A673 (cell line): Measurements from ENCODE around the gene PPP1R7.

Experiments
- EZH2 ChIP-seq: fragments of 200-600 bp; sonication (generic); IDR thresholded peaks from 2 replicates; pipeline ENCODE4 v1.6.1; 2017; ENCODE audit warnings: borderline replicate concordance, low read depth, mild to moderate bottlenecking, mixed read lengths, antibody characterized with exemption, low read length; ENCODE audit not compliant: poor library complexity, severe bottlenecking
- TF ChIP-seq, protein P1 (sequence below): fragments of 300-800, 200-600 bp; sonication (generic); conservative IDR thresholded peaks from 2 replicates; pipeline ENCODE4 v1.5.1; 2017; ENCODE audit warnings: low read depth, mild to moderate bottlenecking, antibody characterized with exemption, low read length, moderate library complexity, mixed read lengths

DNA sequence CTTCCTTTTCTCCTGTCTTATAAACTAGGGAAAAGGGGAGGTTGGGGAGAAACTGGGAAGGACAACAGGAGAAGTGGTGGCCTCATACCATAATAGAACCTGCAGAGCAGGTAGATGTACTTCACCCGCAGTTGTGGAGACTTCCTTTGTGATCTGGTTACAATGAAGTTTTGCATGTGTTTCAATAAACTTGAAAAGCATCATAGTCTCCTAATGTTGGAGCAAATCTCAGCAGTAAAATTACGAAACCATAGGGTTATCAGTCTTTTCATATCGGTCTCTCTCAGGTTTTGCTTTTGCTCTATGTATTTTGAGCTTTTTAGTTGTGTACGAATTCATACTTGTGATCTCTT, 68.7 kb downstream of the PPP1R7 start:
- TF ChIP-seq, protein P1, sequence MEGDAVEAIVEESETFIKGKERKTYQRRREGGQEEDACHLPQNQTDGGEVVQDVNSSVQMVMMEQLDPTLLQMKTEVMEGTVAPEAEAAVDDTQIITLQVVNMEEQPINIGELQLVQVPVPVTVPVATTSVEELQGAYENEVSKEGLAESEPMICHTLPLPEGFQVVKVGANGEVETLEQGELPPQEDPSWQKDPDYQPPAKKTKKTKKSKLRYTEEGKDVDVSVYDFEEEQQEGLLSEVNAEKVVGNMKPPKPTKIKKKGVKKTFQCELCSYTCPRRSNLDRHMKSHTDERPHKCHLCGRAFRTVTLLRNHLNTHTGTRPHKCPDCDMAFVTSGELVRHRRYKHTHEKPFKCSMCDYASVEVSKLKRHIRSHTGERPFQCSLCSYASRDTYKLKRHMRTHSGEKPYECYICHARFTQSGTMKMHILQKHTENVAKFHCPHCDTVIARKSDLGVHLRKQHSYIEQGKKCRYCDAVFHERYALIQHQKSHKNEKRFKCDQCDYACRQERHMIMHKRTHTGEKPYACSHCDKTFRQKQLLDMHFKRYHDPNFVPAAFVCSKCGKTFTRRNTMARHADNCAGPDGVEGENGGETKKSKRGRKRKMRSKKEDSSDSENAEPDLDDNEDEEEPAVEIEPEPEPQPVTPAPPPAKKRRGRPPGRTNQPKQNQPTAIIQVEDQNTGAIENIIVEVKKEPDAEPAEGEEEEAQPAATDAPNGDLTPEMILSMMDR, result no peak; the same call in 1 of the 2 replicates
- TF ChIP-seq EZH2, result no peak
